Mesothelial cell of epicardium (in vitro differentiated cells): Measurements from ENCODE around the gene UNC119B. TPM values are rescaled to one million over a fixed set of nuclear protein-coding genes. Genes with fewer than 3 reads are reported as not detected.
A peak's percentile ranks its signal among the peaks of the same experiment; 100 is the strongest.
"Not testable (repeated sequence)": the region's sequence is repeated elsewhere in the genome, so short reads cannot be mapped to it uniquely, and the experiment has no call there.

Source experiments
- DNase-seq, 2 experiments: peaks; one replicate each; pipeline ENCODE4 v3.0.0; 2021; ENCODE audit warnings: low spot score in 2 of 2; ENCODE audit not compliant: unreplicated experiment in 2 of 2
- H3K27ac Mint-ChIP-seq: 2 replicates; pipeline ENCODE4 v1.8.0; 2021; ENCODE audit warnings: mixed read lengths
- H3K27me3 Mint-ChIP-seq: 2 replicates; pipeline ENCODE4 v1.8.0; 2021; ENCODE audit warnings: low read depth, mixed read lengths
- H3K36me3 Mint-ChIP-seq: 2 replicates; pipeline ENCODE4 v1.8.0; 2021; ENCODE audit warnings: mixed read lengths
- H3K4me1 Mint-ChIP-seq: 2 replicates; pipeline ENCODE4 v1.8.0; 2021; ENCODE audit warnings: mixed read lengths
- H3K4me3 Mint-ChIP-seq: 2 replicates; pipeline ENCODE4 v1.8.0; 2021; ENCODE audit warnings: mild to moderate bottlenecking, moderate library complexity, mixed read lengths
- H3K9me3 Mint-ChIP-seq: 2 replicates; pipeline ENCODE4 v1.8.0; 2021; ENCODE audit warnings: mixed read lengths
- CTCF ChIP-seq: fragments of 200-600 bp; sonication (generic); IDR thresholded peaks from one replicate; pipeline ENCODE4 v1.5.0; 2021; ENCODE audit warnings: antibody characterized with exemption; ENCODE audit not compliant: unreplicated experiment
- total RNA-seq: library from RNA; stranded (reverse); gene quantifications from 3 replicates; pipeline ENCODE4 v1.2.1, GENCODE V29; 2021

Gene UNC119B
- total RNA-seq, 1 donor from 2014 or later: 35.0 TPM

- DNase-seq: no peak
- no peak overlapping the region for H3K4me3 Mint-ChIP-seq
These were observed 42.0 kb upstream of the UNC119B start for GRCh38 chr12:120668091-120668867.

DNA sequence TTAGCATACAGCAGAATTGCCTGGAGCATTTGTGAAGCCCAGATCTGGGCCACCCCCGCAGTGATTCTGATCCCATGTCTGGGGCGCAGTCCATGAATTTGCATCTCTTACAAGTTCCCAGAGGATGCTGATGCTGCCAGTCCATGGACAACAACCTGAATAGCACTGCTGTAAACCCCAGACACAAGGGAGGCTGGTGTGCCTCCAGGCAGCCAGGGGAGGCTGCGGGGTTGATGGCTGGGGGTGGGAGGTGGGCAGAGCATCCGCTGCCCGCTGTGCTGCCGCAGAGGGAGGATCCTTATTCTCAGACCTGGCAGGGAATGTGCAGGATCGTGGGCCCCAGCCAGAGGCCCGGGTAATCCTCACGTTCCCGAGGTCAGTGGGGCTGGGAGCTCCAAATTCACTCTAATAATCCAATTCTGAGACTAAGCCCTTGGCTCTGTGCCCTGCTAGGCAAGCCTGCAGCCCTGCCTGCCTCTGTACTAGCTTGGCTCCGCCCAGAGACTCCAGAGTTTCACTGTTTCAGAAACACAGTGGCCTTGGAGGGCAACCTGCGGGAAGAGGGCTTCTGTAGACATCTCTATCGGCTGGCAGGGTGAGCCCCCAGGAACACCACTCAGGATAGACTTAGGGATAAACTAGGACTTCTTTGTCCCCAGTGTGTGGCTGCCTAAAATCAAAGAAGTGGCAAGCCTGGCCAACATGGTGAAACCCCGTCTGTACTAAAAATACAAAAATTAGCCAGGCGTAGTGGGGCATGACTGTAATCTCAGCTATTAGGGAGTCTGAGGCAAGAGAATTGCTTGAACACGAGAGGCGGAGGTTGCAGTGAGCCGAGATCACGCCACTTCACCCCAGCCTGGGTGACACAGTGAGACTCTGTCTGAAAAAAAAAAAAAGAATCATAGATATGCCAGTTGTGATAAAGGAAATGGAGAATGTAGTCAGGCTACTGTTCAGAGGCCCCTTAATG is 41.1 kb upstream of the UNC119B start:
- Mint-ChIP-seq H3K27me3 (peaks cover 3% of the 10 kb centered on the region), H3K27ac (peak overlapping the region; percentile 96), H3K36me3 (no peaks in the 10 kb centered on the region), H3K4me3 (no peak overlapping the region), H3K4me1 (peaks cover 25% of the 10 kb centered on the region), H3K9me3 (no peaks in the 10 kb centered on the region)
- TF ChIP-seq CTCF: no peak
- DNase-seq: peak in 1 of 2 experiments; percentile 55

More at GRCh38 chr12:120668091-120668867, 42.0 kb upstream of the UNC119B start:
- H3K27ac Mint-ChIP-seq: peak overlapping the region; percentile 54
- no peak for TF ChIP-seq CTCF
- H3K9me3 Mint-ChIP-seq: no peaks in the 10 kb centered on the region
- H3K4me1 Mint-ChIP-seq: peaks cover 25% of the 10 kb centered on the region
- H3K27me3 Mint-ChIP-seq: peaks cover 2% of the 10 kb centered on the region
- H3K36me3 Mint-ChIP-seq: no peaks in the 10 kb centered on the region

DNA sequence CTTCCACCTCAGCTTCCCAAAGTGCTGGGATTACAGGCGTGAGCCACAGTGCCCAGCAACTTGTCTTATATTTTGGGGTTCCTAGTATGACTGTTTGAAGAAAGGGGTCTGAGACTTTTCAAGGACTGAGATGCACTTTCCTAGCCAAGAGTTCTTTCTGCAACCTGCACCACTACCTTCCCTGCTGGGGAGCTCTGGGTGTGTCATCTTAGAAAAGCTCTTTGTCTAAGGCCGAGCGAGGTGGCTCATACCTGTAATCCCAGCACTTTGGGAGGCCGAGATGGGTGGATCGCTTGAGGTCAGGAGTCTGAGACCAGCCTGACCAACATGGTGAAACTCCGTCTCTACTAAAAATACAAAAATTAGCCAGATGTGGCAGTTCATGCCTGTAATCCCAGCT is 40.0 kb upstream of the UNC119B start:
- H3K27me3 Mint-ChIP-seq, DNase-seq, H3K4me3 Mint-ChIP-seq, H3K9me3 Mint-ChIP-seq, H3K27ac Mint-ChIP-seq, H3K36me3 Mint-ChIP-seq: not testable (repeated sequence)
- H3K4me1 Mint-ChIP-seq: peaks cover 25% of the 10 kb centered on the region

DNA sequence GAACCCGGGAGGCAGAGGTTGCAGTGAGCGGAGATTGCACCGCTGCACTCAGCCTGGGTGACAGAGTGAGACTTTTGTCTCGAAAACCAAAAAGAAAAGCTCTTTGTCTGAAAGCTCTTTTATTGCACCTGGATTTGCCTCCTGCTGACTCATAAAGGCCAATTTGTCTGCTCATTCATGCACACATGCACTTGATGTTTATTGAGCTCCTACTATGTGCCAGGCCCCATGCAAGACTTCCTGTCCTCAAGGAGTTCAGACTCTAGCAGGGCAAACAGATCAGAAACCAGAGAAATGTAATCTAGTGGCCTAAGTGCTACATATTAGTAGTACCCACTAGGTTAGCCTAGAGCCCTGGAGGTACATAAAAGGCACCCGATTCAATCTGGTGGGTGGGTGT is 39.6 kb upstream of the UNC119B start:
- peaks cover 6% of the 10 kb centered on the region for H3K27me3 Mint-ChIP-seq
- DNase-seq: no peak
- H3K36me3 Mint-ChIP-seq: no peaks in the 10 kb centered on the region
- no peak overlapping the region for H3K27ac Mint-ChIP-seq
- H3K9me3 Mint-ChIP-seq: peaks cover 3% of the 10 kb centered on the region
- no peak overlapping the region for H3K4me3 Mint-ChIP-seq
- peaks cover 25% of the 10 kb centered on the region for H3K4me1 Mint-ChIP-seq
- no peak for TF ChIP-seq CTCF

- no peak overlapping the region for H3K27ac Mint-ChIP-seq
- H3K9me3 Mint-ChIP-seq: peaks cover 3% of the 10 kb centered on the region
- H3K27me3 Mint-ChIP-seq: peaks cover 4% of the 10 kb centered on the region
- H3K4me3 Mint-ChIP-seq: no peak overlapping the region
- no peak for TF ChIP-seq CTCF
- H3K4me1 Mint-ChIP-seq: peaks cover 13% of the 10 kb centered on the region
- no peaks in the 10 kb centered on the region for H3K36me3 Mint-ChIP-seq
- no peak for DNase-seq
These were observed 36.1 kb upstream of the UNC119B start for GRCh38 chr12:120674097-120674636.
